Kidney (tissue), 14 donors: ENCODE results near the gene POR. TPM values are rescaled to one million over a fixed set of nuclear protein-coding genes. Genes with fewer than 3 reads are reported as not detected.
"Not testable (repeated sequence)": the region's sequence is repeated elsewhere in the genome, so short reads cannot be mapped to it uniquely, and the experiment has no call there.

Experiments used
- DNase-seq, 5 donors: peaks; one replicate each; pipeline ENCODE4 v3.0.0-alpha.2; 2013 to 2020
- FAIRE-seq: peaks from 2 replicates; lab custom pipeline; 2012; peaks lifted over from hg19 to GRCh38; lab: Jason Lieb, UNC
- H3K27ac ChIP-seq, 2 donors: one replicate each; pipeline ENCODE4 v1.7.0; 2013; ENCODE audit warnings: low read depth in 2 of 2, low read length in 2 of 2, inconsistent platforms in 1 of 2
- H3K27me3 ChIP-seq: one replicate; pipeline ENCODE4 v1.7.1; 2013; ENCODE audit warnings: low read length, inconsistent platforms; ENCODE audit not compliant: control insufficient read depth, insufficient read depth
- H3K36me3 ChIP-seq, 3 donors: one replicate each; pipeline versions ENCODE4 v1.7.0 to v1.7.1; 2013; ENCODE audit warnings: low read length in 3 of 3, control low read depth in 1 of 3, inconsistent platforms in 1 of 3; ENCODE audit not compliant: insufficient read depth in 3 of 3, control insufficient read depth in 2 of 3
- H3K4me1 ChIP-seq, 3 donors: one replicate each; pipeline versions ENCODE4 v1.7.0 to v1.7.1; 2013; ENCODE audit warnings: low read length in 3 of 3, inconsistent platforms in 1 of 3, low read depth in 1 of 3; ENCODE audit not compliant: control insufficient read depth in 2 of 3, insufficient read depth in 2 of 3
- H3K4me3 ChIP-seq, 3 donors: one replicate each; pipeline versions ENCODE4 v1.7.0 to v1.8.1; 2013; ENCODE audit warnings: low read length in 3 of 3, control low read depth in 1 of 3, inconsistent platforms in 1 of 3
- H3K9ac ChIP-seq, 3 donors: one replicate each; pipeline versions ENCODE4 v1.7.0 to v1.7.1; 2013; ENCODE audit warnings: low read length in 3 of 3, control low read depth in 1 of 3, inconsistent platforms in 1 of 3
- H3K9me3 ChIP-seq, 3 donors: one replicate each; pipeline versions ENCODE4 v1.7.0 to v1.7.1; 2013; ENCODE audit warnings: low read length in 3 of 3, control low read depth in 1 of 3, inconsistent platforms in 1 of 3; ENCODE audit not compliant: control insufficient read depth in 2 of 3, insufficient read depth in 1 of 3
- intact Hi-C: fragments of 100-400 bp; cut with DNase I; formaldehyde crosslinking; loops from one replicate; pipeline ENCODE4 v1.11.1; 2022
- microRNA-seq: library from miRNA; unstranded; fragments of <30 nt; microRNA quantifications from one replicate; pipeline ENCODE4 v1.2.0, GENCODE V29; 2020
- polyA plus RNA-seq: library from polyadenylated mRNA; stranded (reverse); fragments of 350-450 nt; fragmentation: Illumina TruSeq; extraction: RNeasy Lipid Tissue Mini Kit (QIAGEN cat#74804); gene quantifications from one replicate; pipeline ENCODE4 v1.2.3, GENCODE V29; 2014; ENCODE audit warnings: low read depth, low replicate concordance; ENCODE audit not compliant: insufficient read depth
- total RNA-seq: library from RNA; stranded (reverse); fragmentation: NEBNext Ultra II Directional; extraction: Animal tissue kit (Norgen Biotek cat#: 25700); gene quantifications from one replicate; pipeline ENCODE4 v1.2.1, GENCODE V29; 2021
- TF ChIP-seq, protein P1 (sequence below): IDR thresholded peaks from 3 replicates; pipeline ENCODE4 v1.5.1; 2012; ENCODE audit warnings: mild to moderate bottlenecking, moderate library complexity, borderline replicate concordance; ENCODE audit not compliant: insufficient read depth; ENCODE audit errors: extremely low read depth
- donor health status: control.
- donor health status: control.
- donor health status: control.
- donor health status: control.
- donor health status: control.
- donor health status: DM: yes; HTN: yes; CAD: no.
- donor health status: Normal renal cell carcinoma (clear cell type).

Gene POR
- total and polyA plus RNA-seq, 2 donors from 2014 or later = 122 to 130 TPM

DNA sequence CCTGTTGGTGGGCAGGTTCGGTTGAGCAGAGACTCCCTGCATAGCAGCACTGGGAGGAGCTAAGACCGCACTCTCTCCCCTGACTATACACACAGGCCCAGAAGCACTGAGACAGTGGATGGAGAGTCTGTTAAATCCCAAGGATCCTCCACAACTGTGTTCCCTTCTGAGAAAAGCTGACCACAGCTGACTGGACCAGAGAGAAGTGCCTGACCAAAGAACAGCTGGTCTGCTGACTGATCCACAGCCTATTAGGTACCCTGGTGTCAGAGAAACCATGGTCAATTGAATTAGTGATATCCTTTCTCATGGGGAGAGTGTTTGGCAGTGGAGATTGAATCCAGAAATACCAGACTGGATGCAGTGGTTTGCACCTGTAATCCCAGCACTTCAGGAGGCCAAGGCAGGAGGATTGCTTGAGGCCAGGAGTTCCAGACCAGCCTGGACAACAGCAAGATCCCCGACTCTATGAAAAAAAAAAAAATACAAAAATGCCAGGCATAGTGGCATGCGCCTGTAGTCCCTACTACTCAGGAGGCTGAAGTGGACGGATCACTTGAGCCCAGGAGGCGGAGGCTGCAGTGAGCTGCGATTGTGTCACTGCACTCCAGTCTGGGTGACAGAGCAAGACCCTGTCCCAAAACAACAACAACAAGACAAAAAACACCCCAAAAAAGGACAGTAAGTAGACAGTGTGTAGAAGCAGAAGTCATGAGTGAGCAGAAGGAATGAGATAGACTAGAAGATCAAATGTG, 107.2 kb downstream of the POR start:
- Histone ChIP-seq H3K36me3 (peaks cover 0 to 11% (median 8%) of the 10 kb centered on the region in 3 donors), H3K4me3 (no peak overlapping the region), H3K27me3 (no peaks in the 10 kb centered on the region), H3K4me1 (no peaks in the 10 kb centered on the region), H3K27ac (no peak overlapping the region), H3K9me3 (no peaks in the 10 kb centered on the region), H3K9ac (no peak overlapping the region)
- no peak for FAIRE-seq
- TF ChIP-seq, protein P1, sequence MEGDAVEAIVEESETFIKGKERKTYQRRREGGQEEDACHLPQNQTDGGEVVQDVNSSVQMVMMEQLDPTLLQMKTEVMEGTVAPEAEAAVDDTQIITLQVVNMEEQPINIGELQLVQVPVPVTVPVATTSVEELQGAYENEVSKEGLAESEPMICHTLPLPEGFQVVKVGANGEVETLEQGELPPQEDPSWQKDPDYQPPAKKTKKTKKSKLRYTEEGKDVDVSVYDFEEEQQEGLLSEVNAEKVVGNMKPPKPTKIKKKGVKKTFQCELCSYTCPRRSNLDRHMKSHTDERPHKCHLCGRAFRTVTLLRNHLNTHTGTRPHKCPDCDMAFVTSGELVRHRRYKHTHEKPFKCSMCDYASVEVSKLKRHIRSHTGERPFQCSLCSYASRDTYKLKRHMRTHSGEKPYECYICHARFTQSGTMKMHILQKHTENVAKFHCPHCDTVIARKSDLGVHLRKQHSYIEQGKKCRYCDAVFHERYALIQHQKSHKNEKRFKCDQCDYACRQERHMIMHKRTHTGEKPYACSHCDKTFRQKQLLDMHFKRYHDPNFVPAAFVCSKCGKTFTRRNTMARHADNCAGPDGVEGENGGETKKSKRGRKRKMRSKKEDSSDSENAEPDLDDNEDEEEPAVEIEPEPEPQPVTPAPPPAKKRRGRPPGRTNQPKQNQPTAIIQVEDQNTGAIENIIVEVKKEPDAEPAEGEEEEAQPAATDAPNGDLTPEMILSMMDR = no peak
- intact Hi-C loops = no loop called here
- no peak for DNase-seq

DNA sequence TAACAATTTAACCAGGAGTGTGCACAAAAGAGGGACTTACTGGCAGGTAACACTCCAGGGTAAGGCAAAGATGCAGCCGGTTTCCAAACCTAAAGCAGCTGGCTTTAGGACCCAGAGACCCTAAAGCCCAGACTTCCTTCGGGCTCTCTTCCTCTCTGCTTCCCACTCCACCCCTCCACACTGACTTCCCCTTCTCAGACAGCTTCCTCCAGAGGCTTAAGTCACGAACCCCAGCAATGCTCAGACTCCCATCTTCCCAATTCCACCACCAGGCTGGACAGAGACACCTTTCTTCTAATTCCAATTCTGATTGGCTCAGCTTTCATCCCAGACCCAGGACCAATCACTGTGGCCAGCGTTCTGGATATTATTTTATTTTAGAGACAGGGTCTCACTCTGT, 108.0 kb downstream of the POR start:
- Histone ChIP-seq H3K4me3 (no peak overlapping the region), H3K9ac (no peak overlapping the region), H3K9me3 (no peaks in the 10 kb centered on the region), H3K27me3 (no peaks in the 10 kb centered on the region), H3K36me3 (peaks cover 0 to 11% (median 8%) of the 10 kb centered on the region in 3 donors), H3K27ac (no peak overlapping the region), H3K4me1 (no peaks in the 10 kb centered on the region)
- no peak for FAIRE-seq
- TF ChIP-seq, protein P1 = no peak
- intact Hi-C loops = no loop called here
- DNase-seq = peak in 1 of 5 donors; percentile 15

DNA sequence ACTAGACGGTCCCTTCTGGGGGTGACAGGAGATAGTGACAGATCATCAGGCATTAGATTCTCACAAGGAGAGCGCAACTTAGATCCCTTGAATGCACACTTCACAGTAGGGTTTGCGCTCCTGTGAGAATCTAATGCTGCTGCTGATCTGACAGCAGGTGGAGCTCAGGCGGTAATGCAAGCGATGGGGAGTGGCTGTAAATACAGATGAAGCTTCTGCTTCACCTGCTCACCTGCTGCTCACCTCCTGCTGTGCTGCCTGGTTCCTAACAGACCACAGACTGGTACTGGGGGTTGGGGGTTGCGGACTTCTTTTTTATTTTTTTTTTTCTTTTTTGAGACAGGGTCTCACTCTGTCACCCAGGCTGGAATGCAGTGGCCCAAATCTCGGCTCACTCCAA, 114.7 kb downstream of the POR start:
- DNase-seq = peak in 1 of 5 donors; percentile 7
- H3K27me3 ChIP-seq, H3K4me3 ChIP-seq, FAIRE-seq, H3K4me1 ChIP-seq, H3K9ac ChIP-seq, H3K36me3 ChIP-seq, H3K9me3 ChIP-seq, intact Hi-C loops, H3K27ac ChIP-seq: not testable (repeated sequence)

DNA sequence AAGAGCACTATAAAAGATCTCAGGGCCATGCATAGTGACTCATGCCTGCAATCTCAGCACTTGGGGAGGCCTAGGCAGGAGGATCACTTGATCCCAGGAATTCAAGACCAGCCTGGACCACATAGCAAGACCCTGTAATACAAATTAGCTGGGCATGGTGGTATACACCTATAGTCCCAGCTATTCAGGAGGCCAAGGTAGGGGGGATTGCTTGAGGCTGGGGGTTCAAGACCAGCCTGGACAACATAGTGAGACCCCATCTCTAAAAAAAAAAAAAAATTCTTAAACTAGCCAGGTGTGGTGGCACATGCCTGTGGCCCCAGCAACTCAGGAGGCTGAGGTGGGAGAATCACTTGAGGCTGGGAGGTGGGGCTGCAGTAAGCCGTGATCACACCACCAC, 117.0 kb downstream of the POR start:
- no peak overlapping the region for H3K4me3 ChIP-seq
- H3K4me1 ChIP-seq = no peaks in the 10 kb centered on the region
- DNase-seq (no peak), FAIRE-seq (no peak)
- TF ChIP-seq, protein P1 = no peak
- H3K27ac ChIP-seq = no peak overlapping the region
- H3K27me3 ChIP-seq = no peaks in the 10 kb centered on the region
- H3K9ac ChIP-seq = no peak overlapping the region
- peaks cover 0 to 3% (median 0%) of the 10 kb centered on the region in 3 donors for H3K36me3 ChIP-seq
- intact Hi-C loops = no loop called here
- no peaks in the 10 kb centered on the region for H3K9me3 ChIP-seq

Small RNA genes lying within 50 kb of the gene (microRNA-seq; reads per million reads assigned to microRNA genes)
- gene MIR4651 = not detected

Other genes starting within 250 kb of the POR start
- gene HIP1, start 176.2 kb upstream of the POR start, total RNA-seq = 50.1 TPM
- 11.2 TPM for gene HIP1, start 176.2 kb upstream of the POR start, polyA plus RNA-seq
- 0.88 TPM for gene CCL26, start 142.9 kb upstream of the POR start, total RNA-seq
- gene CCL26, start 142.9 kb upstream of the POR start, polyA plus RNA-seq = not detected
- not detected for gene CCL24, start 101.3 kb upstream of the POR start, total RNA-seq
- not detected for gene CCL24, start 101.3 kb upstream of the POR start, polyA plus RNA-seq
- gene RHBDD2, start 36.1 kb upstream of the POR start, total RNA-seq = 89.5 TPM
- gene RHBDD2, start 36.1 kb upstream of the POR start, polyA plus RNA-seq = 185 TPM
- 47.0 TPM for gene TMEM120A, start 79.4 kb downstream of the POR start, total RNA-seq
- gene TMEM120A, start 79.4 kb downstream of the POR start, polyA plus RNA-seq = 141 TPM
- gene STYXL1, start 132.8 kb downstream of the POR start, total RNA-seq = 29.9 TPM
- 55.5 TPM for gene STYXL1, start 132.8 kb downstream of the POR start, polyA plus RNA-seq
- 130 TPM for gene MDH2, start 133.0 kb downstream of the POR start, total RNA-seq
- gene MDH2, start 133.0 kb downstream of the POR start, polyA plus RNA-seq = 233 TPM